ENCODE data around the gene CD300LF. TPM values are rescaled to one million over a fixed set of nuclear protein-coding genes. Genes with fewer than 3 reads are reported as not detected.

Gene CD300LF
- total RNA-seq, 6 experiments from 2014 or later = 0.44 to 2.6 (median 0.74) TPM; not detected in 1

DNA sequence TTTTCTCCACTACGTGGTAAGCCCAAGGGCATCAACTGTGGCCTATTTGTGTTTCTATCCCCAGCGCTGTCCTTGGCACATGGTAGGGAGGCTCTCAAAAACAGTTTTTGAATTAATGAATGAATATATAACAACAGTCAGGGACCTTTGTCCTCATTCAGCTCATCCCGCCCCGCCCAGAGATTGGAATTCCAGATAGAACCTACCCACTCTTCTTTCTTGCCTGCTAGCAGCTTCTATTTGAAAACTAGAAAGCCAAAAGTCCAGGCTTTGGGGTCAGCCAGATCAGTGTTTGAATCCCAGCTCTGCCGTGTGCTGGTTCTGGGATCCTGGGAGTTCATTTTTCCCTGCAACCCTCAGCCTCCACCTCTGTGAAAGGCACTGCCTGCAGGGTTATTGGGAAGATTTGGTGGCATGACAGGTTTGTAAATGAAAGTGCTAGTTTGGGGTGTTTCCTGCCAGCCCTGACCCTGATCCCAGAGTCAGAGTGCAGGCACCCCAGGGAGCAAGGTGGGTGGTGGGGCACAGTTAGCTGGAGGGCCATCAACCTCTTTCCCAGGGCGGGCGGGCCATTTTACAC, 40.2 kb upstream of the CD300LF start:
- intact Hi-C loops (cut with DNase I) = no loop called here
- no peak for DNase-seq
- TF ChIP-seq POLR2A (IDR thresholded peaks at IDR 0.05) = no peak
- TF ChIP-seq, protein P1, sequence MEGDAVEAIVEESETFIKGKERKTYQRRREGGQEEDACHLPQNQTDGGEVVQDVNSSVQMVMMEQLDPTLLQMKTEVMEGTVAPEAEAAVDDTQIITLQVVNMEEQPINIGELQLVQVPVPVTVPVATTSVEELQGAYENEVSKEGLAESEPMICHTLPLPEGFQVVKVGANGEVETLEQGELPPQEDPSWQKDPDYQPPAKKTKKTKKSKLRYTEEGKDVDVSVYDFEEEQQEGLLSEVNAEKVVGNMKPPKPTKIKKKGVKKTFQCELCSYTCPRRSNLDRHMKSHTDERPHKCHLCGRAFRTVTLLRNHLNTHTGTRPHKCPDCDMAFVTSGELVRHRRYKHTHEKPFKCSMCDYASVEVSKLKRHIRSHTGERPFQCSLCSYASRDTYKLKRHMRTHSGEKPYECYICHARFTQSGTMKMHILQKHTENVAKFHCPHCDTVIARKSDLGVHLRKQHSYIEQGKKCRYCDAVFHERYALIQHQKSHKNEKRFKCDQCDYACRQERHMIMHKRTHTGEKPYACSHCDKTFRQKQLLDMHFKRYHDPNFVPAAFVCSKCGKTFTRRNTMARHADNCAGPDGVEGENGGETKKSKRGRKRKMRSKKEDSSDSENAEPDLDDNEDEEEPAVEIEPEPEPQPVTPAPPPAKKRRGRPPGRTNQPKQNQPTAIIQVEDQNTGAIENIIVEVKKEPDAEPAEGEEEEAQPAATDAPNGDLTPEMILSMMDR (IDR thresholded peaks at IDR 0.05) = no peak
- Histone ChIP-seq H3K9me3 (no peaks in the 10 kb centered on the region), H3K27me3 (no peaks in the 10 kb centered on the region), H3K4me1 (peaks cover 0 to 66% (median 34%) of the 10 kb centered on the region in 4 donors), H3K27ac (peak overlapping the region in 2 of 3 donors; percentile 32 to 87), H3K36me3 (no peaks in the 10 kb centered on the region), H3K4me3 (no peak overlapping the region)
- WGBS (ENCODE audit: insufficient coverage, low coverage, low lambda C conversion rate, missing lambda C conversion rate) = 50% methylated on average over 7 of the region's 7 CpGs
- ATAC-seq = no peak

DNA sequence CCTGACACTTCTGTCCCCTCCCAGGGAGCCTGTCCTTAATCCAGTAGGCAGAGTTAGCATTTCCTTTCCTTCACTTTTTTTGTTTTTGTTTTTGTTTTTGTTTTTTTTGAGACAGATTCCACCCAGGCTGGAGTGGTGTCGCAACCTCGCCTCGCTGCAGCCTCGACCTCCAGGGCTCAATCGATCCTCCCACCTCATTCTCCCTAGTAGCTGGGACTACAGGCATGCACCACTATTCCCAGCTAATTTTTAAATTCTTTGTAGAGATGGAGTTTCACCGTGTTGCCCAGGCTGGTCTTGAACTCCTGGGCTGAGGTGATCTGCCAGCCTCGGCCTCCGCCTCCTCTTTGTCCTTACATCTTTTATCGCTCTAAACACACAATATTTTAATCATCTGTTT, 39.7 kb upstream of the CD300LF start:
- H3K4me1 ChIP-seq = peaks cover 0 to 66% (median 35%) of the 10 kb centered on the region in 4 donors
- no peaks in the 10 kb centered on the region for H3K27me3 ChIP-seq
- 17% methylated on average over 9 of the region's 9 CpGs for WGBS (ENCODE audit: insufficient coverage, low coverage, low lambda C conversion rate, missing lambda C conversion rate)
- H3K36me3 ChIP-seq = no peaks in the 10 kb centered on the region
- peak overlapping the region in 1 of 3 donors; percentile 47 for H3K4me3 ChIP-seq
- ATAC-seq (no peak), DNase-seq (no peak)
- H3K27ac ChIP-seq = peak overlapping the region; percentile 32 to 87 (median 53)
- no peaks in the 10 kb centered on the region for H3K9me3 ChIP-seq
- intact Hi-C loops (cut with DNase I) = no loop called here
- TF ChIP-seq, protein P1 (IDR thresholded peaks at IDR 0.05) = no peak
- no peak for TF ChIP-seq POLR2A (IDR thresholded peaks at IDR 0.05)

DNA sequence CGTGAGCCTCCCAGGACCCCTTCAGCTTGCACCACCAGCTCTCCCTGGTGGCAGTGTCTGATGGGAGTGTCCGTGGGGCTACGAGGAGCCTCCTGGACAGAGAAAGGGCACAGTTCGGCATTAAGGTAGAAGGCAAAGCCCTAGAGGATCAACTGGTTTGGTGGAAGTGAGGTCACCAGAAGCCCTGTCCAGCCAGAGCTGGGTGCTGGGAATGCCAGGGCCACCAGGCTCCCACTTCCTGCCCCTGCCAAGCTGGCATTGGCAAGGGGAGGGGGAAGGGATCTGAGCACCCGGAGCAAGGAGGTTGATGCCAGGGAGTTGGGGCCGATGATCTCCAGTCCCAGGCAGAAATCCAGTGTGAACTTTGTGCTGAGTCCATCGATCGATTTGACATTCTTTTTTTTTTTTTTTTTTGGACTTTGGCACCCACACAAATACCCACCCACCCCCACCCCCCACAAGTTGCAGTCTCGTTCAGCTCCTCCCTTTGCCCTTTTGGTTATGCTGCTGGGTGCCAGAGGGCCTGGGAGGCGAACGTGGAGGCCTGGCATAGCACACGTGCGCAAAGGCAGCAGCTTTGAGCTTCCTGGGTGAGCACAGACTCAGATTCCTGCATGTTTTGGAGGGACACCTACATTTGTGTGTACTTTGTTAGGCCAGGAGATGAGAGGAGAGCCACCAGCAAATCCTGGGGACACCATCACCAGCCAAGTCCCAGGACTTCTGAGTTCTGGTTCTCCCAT, 37.8 kb upstream of the CD300LF start:
- Histone ChIP-seq H3K27me3 (no peaks in the 10 kb centered on the region), H3K9me3 (no peaks in the 10 kb centered on the region), H3K27ac (peak overlapping the region; percentile 72 to 87 (median 84)), H3K4me3 (peak overlapping the region; percentile 98 to 100 (median 99)), H3K36me3 (no peaks in the 10 kb centered on the region), H3K4me1 (peaks cover 0 to 56% (median 25%) of the 10 kb centered on the region in 4 donors)
- DNase-seq (peak; percentile 90 to 96 (median 95)), ATAC-seq (peak; percentile 60 to 75 (median 68))
- 15% methylated on average over 11 of the region's 13 CpGs for WGBS (ENCODE audit: insufficient coverage, low coverage, low lambda C conversion rate, missing lambda C conversion rate)
- intact Hi-C loops (cut with DNase I) = no loop called here
- TF ChIP-seq POLR2A (IDR thresholded peaks at IDR 0.05) = peak; percentile 92
- TF ChIP-seq, protein P1 (IDR thresholded peaks at IDR 0.05) = no peak

DNA sequence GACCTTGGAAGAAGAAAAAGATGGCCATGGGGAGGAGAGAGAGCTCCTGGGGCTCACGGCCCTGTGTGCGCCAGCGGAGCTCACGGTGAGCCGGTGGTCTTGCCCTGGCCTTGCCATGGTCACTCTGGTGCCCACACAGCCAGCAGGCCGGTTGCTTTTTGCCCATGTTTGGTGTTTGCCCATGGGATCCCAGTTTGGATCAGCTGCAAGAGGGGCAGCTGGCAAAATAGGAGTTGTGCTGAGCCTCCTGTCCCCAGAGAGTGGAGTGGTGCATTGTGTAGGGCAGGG, 37.3 kb upstream of the CD300LF start:
- no peaks in the 10 kb centered on the region for H3K27me3 ChIP-seq
- ATAC-seq (no peak), DNase-seq (no peak)
- intact Hi-C loops (cut with DNase I) = no loop called here
- peak overlapping the region; percentile 98 to 100 (median 99) for H3K4me3 ChIP-seq
- 13% methylated on average over 5 of the region's 6 CpGs for WGBS (ENCODE audit: insufficient coverage, low coverage, low lambda C conversion rate, missing lambda C conversion rate)
- peak overlapping the region; percentile 72 to 84 (median 80) for H3K27ac ChIP-seq
- peaks cover 0 to 53% (median 25%) of the 10 kb centered on the region in 4 donors for H3K4me1 ChIP-seq
- TF ChIP-seq POLR2A (IDR thresholded peaks at IDR 0.05) = no peak
- TF ChIP-seq, protein P1 (IDR thresholded peaks at IDR 0.05) = no peak
- no peaks in the 10 kb centered on the region for H3K9me3 ChIP-seq
- H3K36me3 ChIP-seq = no peaks in the 10 kb centered on the region
